Effector CD8-positive, alpha-beta T cell (primary cell): ENCODE measurements around the gene NR6A1.

Source experiments
- DNase-seq: peaks from one replicate; lab custom pipeline; 2025; lab: John Stamatoyannopoulos, UW

Gene NR6A1

DNA sequence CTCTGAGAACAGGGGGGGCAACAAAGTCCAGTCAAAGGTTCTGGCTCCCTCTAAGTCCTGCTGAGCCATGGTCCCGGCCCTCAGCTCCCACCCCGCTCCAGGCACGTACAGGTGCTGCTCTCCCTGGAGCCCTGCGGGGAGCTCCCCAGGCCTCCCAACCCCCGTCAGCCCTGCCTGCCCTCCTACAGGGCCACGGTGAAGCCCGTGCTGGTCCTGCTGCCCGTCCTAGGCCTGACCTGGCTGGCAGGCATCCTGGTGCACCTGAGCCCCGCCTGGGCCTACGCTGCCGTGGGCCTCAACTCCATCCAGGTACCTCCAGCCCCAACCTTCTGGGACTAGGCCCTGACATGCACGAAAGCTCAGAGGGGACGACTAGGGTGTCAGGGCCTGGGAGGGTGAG lies 300.8 kb downstream of the NR6A1 start:
- DNase-seq: no peak

GRCh38 chr9:124469011-124469832 lies 301.9 kb downstream of the NR6A1 start:
- DNase-seq: no peak

DNA sequence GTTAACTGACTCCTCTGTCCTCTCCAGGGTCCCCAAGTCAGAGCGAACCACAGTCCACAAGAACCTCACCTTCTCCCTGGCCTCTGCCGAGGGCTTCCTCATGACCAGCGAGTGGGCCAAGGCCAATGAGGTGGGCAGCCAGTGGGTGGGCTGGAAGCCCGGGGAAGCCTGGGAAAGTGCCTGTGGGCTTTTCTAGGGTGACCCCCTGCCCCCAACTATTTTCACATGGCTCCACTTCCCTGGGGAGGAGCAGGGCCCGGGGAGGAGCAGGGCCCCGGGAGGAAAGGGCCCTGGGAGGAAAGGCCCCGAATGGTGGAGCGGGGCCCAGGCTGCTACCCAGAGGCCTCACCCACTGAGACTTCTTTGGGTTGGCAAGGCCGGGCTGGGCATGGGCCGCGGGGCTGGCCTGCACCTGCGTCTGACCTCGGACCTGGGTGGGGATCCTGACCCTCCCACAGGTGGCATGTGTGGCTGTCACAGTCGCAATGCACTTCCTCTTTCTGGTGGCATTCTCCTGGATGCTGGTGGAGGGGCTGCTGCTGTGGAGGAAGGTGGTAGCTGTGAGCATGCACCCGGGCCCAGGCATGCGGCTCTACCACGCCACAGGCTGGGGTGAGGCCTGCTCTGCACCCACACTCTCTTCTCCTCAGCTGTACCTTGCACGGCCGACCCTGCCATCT lies 302.9 kb downstream of the NR6A1 start:
- DNase-seq: no peak

DNA sequence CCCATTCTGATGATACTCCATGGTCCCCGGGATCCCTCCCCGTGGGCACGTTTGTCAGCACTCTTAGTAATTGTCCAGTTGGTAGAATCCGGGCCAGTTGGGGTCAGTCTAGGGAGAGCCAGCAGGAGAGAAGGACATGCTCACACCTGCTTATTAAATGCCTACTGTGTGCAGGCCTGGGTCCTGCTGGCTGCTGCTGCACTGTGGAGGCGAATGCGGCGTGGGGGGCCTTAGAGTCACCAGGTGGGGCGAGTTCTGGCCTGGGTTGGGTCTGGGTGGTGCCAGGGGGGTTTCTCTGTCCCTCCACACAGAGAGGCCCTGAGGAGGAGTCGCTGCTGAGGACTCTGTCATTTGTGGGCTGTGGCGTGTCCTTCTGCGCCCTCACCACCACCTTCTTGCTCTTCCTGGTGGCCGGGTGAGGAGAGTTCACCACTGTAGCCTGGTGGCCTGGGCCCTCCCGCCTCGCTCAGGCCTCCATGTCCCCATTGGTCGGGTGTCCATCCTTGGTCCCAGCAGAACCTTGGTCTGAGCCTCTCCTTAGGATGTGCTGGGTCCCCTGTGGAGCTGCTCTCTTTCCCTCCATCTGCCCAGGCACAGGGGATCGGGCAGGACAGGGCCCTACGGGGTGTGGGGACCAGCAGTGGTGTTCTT lies 303.6 kb downstream of the NR6A1 start:
- no peak for DNase-seq
